A549 (cell line): Measurements from ENCODE around the gene CTCFL.

ENCODE experiments used
- CBX8 ChIP-seq: fragments of 200-600 bp; sonication (generic); IDR thresholded peaks from 2 replicates; pipeline ENCODE4 v1.6.1; 2016
- CTCF ChIP-seq: fragments of >200 bp; sonication (Bioruptor Twin); formaldehyde crosslinking; IDR thresholded peaks from 3 replicates; pipeline ENCODE4 v1.5.1; 2016
- ELK1 ChIP-seq: fragments of 150-350 bp; IDR thresholded peaks from 2 replicates; pipeline ENCODE4 v1.6.1; 2014; ENCODE audit warnings: low read depth, mild to moderate bottlenecking, low read length
- GATA3 ChIP-seq: IDR thresholded peaks from 2 replicates; pipeline ENCODE4 v1.6.1; 2012; ENCODE audit warnings: borderline replicate concordance
- HEYL ChIP-seq: fragments of 250-450 bp; sonication (Bioruptor Pico); IDR thresholded peaks from 2 replicates; pipeline ENCODE4 v1.8.0; 2021; ENCODE audit warnings: mild to moderate bottlenecking, moderate library complexity
- KDM5A ChIP-seq: fragments of 200-600 bp; sonication (generic); IDR thresholded peaks from 2 replicates; pipeline ENCODE4 v1.6.1; 2016; ENCODE audit warnings: antibody characterized with exemption, mild to moderate bottlenecking
- MAFK ChIP-seq: fragments of 450-650 bp; IDR thresholded peaks from 2 replicates; pipeline ENCODE4 v1.6.1; 2014; ENCODE audit not compliant: partially characterized antibody
- POLR2A ChIP-seq: IDR thresholded peaks from 2 replicates; pipeline ENCODE4 v1.6.1; 2012; ENCODE audit warnings: mild to moderate bottlenecking, low read length
- POLR2AphosphoS2 ChIP-seq: conservative IDR thresholded peaks from 2 replicates; pipeline ENCODE4 v1.6.1; 2012; ENCODE audit warnings: low read length, improper control_type of control experiment, inconsistent platforms
- RARB ChIP-seq: fragments of 250-450 bp; sonication (Bioruptor Pico); IDR thresholded peaks from 2 replicates; pipeline ENCODE4 v1.8.0; 2021; ENCODE audit warnings: mild to moderate bottlenecking, moderate library complexity
- REST ChIP-seq: fragments of 200-600 bp; sonication (generic); IDR thresholded peaks from 2 replicates; pipeline ENCODE4 v1.6.1; 2016; ENCODE audit warnings: antibody characterized with exemption, mild to moderate bottlenecking, moderate library complexity
- SREBF2 ChIP-seq: fragments of 450-650 bp; IDR thresholded peaks from 2 replicates; pipeline ENCODE4 v1.6.1; 2014; ENCODE audit warnings: mild to moderate bottlenecking, moderate library complexity

- no peak for TF ChIP-seq ELK1
- TF ChIP-seq CTCF = no peak
- TF ChIP-seq CBX8 = no peak
- TF ChIP-seq SREBF2 = no peak
- TF ChIP-seq GATA3 = no peak
- no peak for TF ChIP-seq HEYL (CRISPR knock-in tag)
- no peak for TF ChIP-seq KDM5A
- TF ChIP-seq REST = no peak
- TF ChIP-seq POLR2AphosphoS2 = no peak
- TF ChIP-seq RARB = no peak
- no peak for TF ChIP-seq MAFK
- TF ChIP-seq POLR2A = no peak
Observed at GRCh38 chr20:57562541-57563465, 37.9 kb upstream of the CTCFL start.
